SU-DHL-6 (cell line): ENCODE measurements around the gene AFF3.

Source experiments
- H2AFZ ChIP-seq: fragments of 200-600 bp; sonication (generic); 2 replicates; pipeline ENCODE4 v1.6.1; 2014; ENCODE audit warnings: low read depth, mild to moderate bottlenecking, moderate library complexity, mixed read lengths, antibody characterized with exemption, low read length; ENCODE audit not compliant: severe bottlenecking
- H3F3A ChIP-seq: fragments of 200-600 bp; shearing (Covaris generic); 2 replicates; pipeline ENCODE4 v1.6.0; 2016; ENCODE audit warnings: antibody characterized with exemption, mild to moderate bottlenecking; ENCODE audit not compliant: insufficient read depth
- H3K27ac ChIP-seq: fragments of 200-600 bp; sonication (generic); 2 replicates; pipeline ENCODE4 v1.5.1; 2016; ENCODE audit warnings: low read depth, mild to moderate bottlenecking, low read length, moderate library complexity, mixed read lengths
- H3K27me3 ChIP-seq: fragments of 200-600 bp; sonication (generic), shearing (Covaris generic); 2 replicates; pipeline ENCODE4 v1.6.0; 2014; ENCODE audit warnings: mild to moderate bottlenecking, low read length
- H3K36me3 ChIP-seq: fragments of 200-600 bp; sonication (generic); 2 replicates; pipeline ENCODE4 v1.6.1; 2014; ENCODE audit warnings: mild to moderate bottlenecking, low read length, mixed read lengths
- H3K4me2 ChIP-seq: fragments of 300-600, 200-600 bp; shearing (Covaris generic), sonication (generic); 2 replicates; pipeline ENCODE4 v1.6.0; 2014; ENCODE audit warnings: low read length, low read depth, mild to moderate bottlenecking; ENCODE audit not compliant: poor library complexity, severe bottlenecking
- H3K4me3 ChIP-seq: fragments of 200-600 bp; sonication (generic); 2 replicates; pipeline ENCODE4 v1.5.1; 2014; ENCODE audit warnings: antibody characterized with exemption, low read length, mild to moderate bottlenecking, mixed read lengths; ENCODE audit not compliant: insufficient read depth, poor library complexity, severe bottlenecking
- H3K79me2 ChIP-seq: fragments of 200-600 bp; sonication (generic); 2 replicates; pipeline ENCODE4 v1.6.1; 2014; ENCODE audit warnings: mild to moderate bottlenecking, low read length, moderate library complexity; ENCODE audit not compliant: insufficient read depth
- H3K9ac ChIP-seq: fragments of 200-600 bp; sonication (generic); 2 replicates; pipeline ENCODE4 v1.7.0; 2014; ENCODE audit warnings: mild to moderate bottlenecking, low read length
- H3K9me2 ChIP-seq: fragments of 200-600 bp; sonication (generic); replicated peaks from 2 replicates; pipeline ENCODE4 v1.6.1; 2014; ENCODE audit warnings: low read length; ENCODE audit not compliant: insufficient read depth
- H3K9me3 ChIP-seq: fragments of 200-600 bp; sonication (generic); 2 replicates; pipeline ENCODE4 v1.6.1; 2014; ENCODE audit warnings: low read length, mixed read lengths; ENCODE audit not compliant: insufficient read depth
- H4K20me1 ChIP-seq: fragments of 200-600 bp; sonication (generic); 2 replicates; pipeline ENCODE4 v1.6.1; 2014; ENCODE audit warnings: low read depth, mild to moderate bottlenecking, antibody characterized with exemption, low read length, moderate library complexity, mixed read lengths
- CTCF ChIP-seq: fragments of 200-600 bp; sonication (generic); IDR thresholded peaks from one replicate; pipeline ENCODE4 v1.5.1; 2017; ENCODE audit warnings: antibody characterized with exemption, mild to moderate bottlenecking, low read length, moderate library complexity; ENCODE audit not compliant: insufficient read depth, poor library complexity, severe bottlenecking
- EZH2phosphoT487 ChIP-seq: fragments of 200-600 bp; sonication (generic), shearing (Covaris generic); conservative IDR thresholded peaks from 2 replicates; pipeline ENCODE4 v1.6.1; 2018; ENCODE audit warnings: mild to moderate bottlenecking, antibody characterized with exemption, low read length, moderate library complexity, mixed read lengths

The AFF3 gene

GRCh38 chr2:100046961-100047947 is 95.1 kb downstream of the AFF3 start:
- no peak overlapping the region for H3K4me3 ChIP-seq
- H3K9me2 ChIP-seq, result no peaks in the 10 kb centered on the region
- H3K27ac ChIP-seq, result no peak overlapping the region
- H3K9me3 ChIP-seq, result no peaks in the 10 kb centered on the region
- H3K36me3 ChIP-seq, result no peaks in the 10 kb centered on the region
- no peaks in the 10 kb centered on the region for H3K27me3 ChIP-seq
- H2AFZ ChIP-seq, result no peak overlapping the region
- H3K79me2 ChIP-seq, result no peaks in the 10 kb centered on the region
- H3K4me2 ChIP-seq, result no peak overlapping the region
- no peaks in the 10 kb centered on the region for H4K20me1 ChIP-seq
- no peak overlapping the region for H3K9ac ChIP-seq
- no peak for TF ChIP-seq EZH2phosphoT487
- no peak for TF ChIP-seq CTCF
- no peaks in the 10 kb centered on the region for H3F3A ChIP-seq

- no peaks in the 10 kb centered on the region for H3K9me3 ChIP-seq
- H3K79me2 ChIP-seq, result no peaks in the 10 kb centered on the region
- no peaks in the 10 kb centered on the region for H3K9me2 ChIP-seq
- H4K20me1 ChIP-seq, result no peaks in the 10 kb centered on the region
- H3K4me2 ChIP-seq, result no peak overlapping the region
- no peaks in the 10 kb centered on the region for H3F3A ChIP-seq
- H2AFZ ChIP-seq, result no peak overlapping the region
- H3K4me3 ChIP-seq, result no peak overlapping the region
- no peak overlapping the region for H3K9ac ChIP-seq
- TF ChIP-seq CTCF (no peak), EZH2phosphoT487 (no peak)
- H3K36me3 ChIP-seq, result no peaks in the 10 kb centered on the region
- H3K27me3 ChIP-seq, result no peaks in the 10 kb centered on the region
- no peak overlapping the region for H3K27ac ChIP-seq
Observed at GRCh38 chr2:100045000-100045399, 97.4 kb downstream of the AFF3 start.

GRCh38 chr2:100043891-100044255 is 98.5 kb downstream of the AFF3 start:
- H4K20me1 ChIP-seq, result no peaks in the 10 kb centered on the region
- no peak overlapping the region for H3K4me2 ChIP-seq
- no peaks in the 10 kb centered on the region for H3K27me3 ChIP-seq
- no peaks in the 10 kb centered on the region for H3K79me2 ChIP-seq
- no peak overlapping the region for H3K4me3 ChIP-seq
- no peaks in the 10 kb centered on the region for H3K9me3 ChIP-seq
- H3K27ac ChIP-seq, result no peak overlapping the region
- no peak overlapping the region for H2AFZ ChIP-seq
- no peaks in the 10 kb centered on the region for H3F3A ChIP-seq
- H3K9ac ChIP-seq, result no peak overlapping the region
- H3K9me2 ChIP-seq, result no peaks in the 10 kb centered on the region
- TF ChIP-seq CTCF (no peak), EZH2phosphoT487 (no peak)
- H3K36me3 ChIP-seq, result no peaks in the 10 kb centered on the region
